ENCODE data around the gene PARP8.

- TF ChIP-seq POLR2AphosphoS5 (IDR thresholded peaks at IDR 0.05) (no peak), CTCF (IDR thresholded peaks at IDR 0.05 in 8 of 11, conservative IDR thresholded peaks at IDR 0.05 in 3 of 11) (no peak), POLR2A (IDR thresholded peaks at IDR 0.05) (no peak)
Measured at GRCh38 chr5:50704730-50705129, 38.3 kb downstream of the PARP8 start.

Measured in spleen (tissue), 7 donors.